Measurements from ENCODE around the gene CD2. TPM values are rescaled to one million over a fixed set of nuclear protein-coding genes. Genes with fewer than 3 reads are reported as not detected.

Gene CD2, protein sequence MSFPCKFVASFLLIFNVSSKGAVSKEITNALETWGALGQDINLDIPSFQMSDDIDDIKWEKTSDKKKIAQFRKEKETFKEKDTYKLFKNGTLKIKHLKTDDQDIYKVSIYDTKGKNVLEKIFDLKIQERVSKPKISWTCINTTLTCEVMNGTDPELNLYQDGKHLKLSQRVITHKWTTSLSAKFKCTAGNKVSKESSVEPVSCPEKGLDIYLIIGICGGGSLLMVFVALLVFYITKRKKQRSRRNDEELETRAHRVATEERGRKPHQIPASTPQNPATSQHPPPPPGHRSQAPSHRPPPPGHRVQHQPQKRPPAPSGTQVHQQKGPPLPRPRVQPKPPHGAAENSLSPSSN
- polyA plus RNA-seq (2013, experiment 1 of 2): 0.03 TPM
- polyA plus RNA-seq (2013, experiment 2 of 2): not detected

DNA sequence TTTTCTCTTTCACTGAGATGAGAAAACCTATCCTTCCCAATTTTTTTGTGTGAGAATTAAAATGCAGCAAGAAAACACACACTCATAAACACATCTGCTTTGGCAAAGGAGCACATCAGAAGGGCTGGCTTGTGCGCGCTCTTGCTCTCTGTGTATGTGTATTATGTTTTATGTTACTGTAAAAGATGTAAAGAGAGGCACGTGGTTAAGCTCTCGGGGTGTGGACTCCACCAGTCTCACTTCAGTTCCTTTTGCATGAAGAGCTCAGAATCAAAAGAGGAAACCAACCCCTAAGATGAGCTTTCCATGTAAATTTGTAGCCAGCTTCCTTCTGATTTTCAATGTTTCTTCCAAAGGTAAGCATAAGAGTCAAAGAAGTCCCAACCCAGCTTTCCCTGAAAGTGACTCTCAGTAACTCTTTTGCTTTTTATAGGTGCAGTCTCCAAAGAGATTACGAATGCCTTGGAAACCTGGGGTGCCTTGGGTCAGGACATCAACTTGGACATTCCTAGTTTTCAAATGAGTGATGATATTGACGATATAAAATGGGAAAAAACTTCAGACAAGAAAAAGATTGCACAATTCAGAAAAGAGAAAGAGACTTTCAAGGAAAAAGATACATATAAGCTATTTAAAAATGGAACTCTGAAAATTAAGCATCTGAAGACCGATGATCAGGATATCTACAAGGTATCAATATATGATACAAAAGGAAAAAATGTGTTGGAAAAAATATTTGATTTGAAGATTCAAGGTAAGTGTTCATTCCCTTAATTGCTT, at the start of gene CD2:
TSS of gene CD2 (plus strand) at position 233 of the 780 bp plus-strand sequence. CDS start at position 296, 63 bp downstream.
- H3K14ac ChIP-seq (ENCODE audit: low read length in 2 of 2): no peak within 1 kb of the TSS
- 92% methylated on average over 4 of the region's 7 CpGs for WGBS
- no peak within 1 kb of the TSS for H2BK12ac ChIP-seq (ENCODE audit: low read length in 2 of 2)
- no peaks in the 10 kb centered on the region for H3K4me1 ChIP-seq (ENCODE audit: control insufficient read depth, insufficient read depth, low read depth, low read length)
- H3K79me1 ChIP-seq (replicated peaks; ENCODE audit: low read length, poor library complexity, severe bottlenecking): no peaks in the 10 kb centered on the region
- no peak within 1 kb of the TSS for H4K91ac ChIP-seq (ENCODE audit: low read length)
- H2BK5ac ChIP-seq (ENCODE audit: low read depth, low read length, poor library complexity, severe bottlenecking): no peak within 1 kb of the TSS
- H2AK5ac ChIP-seq (ENCODE audit: low read length, severe bottlenecking): no peak within 1 kb of the TSS
- no peak within 1 kb of the TSS for H2BK120ac ChIP-seq (ENCODE audit: low read depth, low read length)
- no peak within 1 kb of the TSS for H3K23ac ChIP-seq (ENCODE audit: low read length in 2 of 2)
- H3K4me3 ChIP-seq (ENCODE audit: insufficient read depth in 1 of 2, low read depth in 1 of 2, low read length in 2 of 2): no peak within 1 kb of the TSS
- no peaks in the 10 kb centered on the region for H3K36me3 ChIP-seq (ENCODE audit: control insufficient read depth in 1 of 2, insufficient read depth in 2 of 2, low read depth in 1 of 2, low read length in 2 of 2)
- H3K27me3 ChIP-seq (ENCODE audit: control insufficient read depth in 1 of 2, insufficient read depth in 1 of 2, low read length in 2 of 2): no peaks in the 10 kb centered on the region
- no peak within 1 kb of the TSS for H3K9ac ChIP-seq (ENCODE audit: low read length)
- no peak within 1 kb of the TSS for H2AFZ ChIP-seq (ENCODE audit: low read depth, low read length)
- H3K4ac ChIP-seq (ENCODE audit: low read depth in 1 of 2, low read length in 2 of 2): no peak within 1 kb of the TSS
- no peak within 1 kb of the TSS for H2BK15ac ChIP-seq (ENCODE audit: low read depth, poor library complexity, severe bottlenecking)
- DNase-seq: no peak
- peaks cover 3% of the 10 kb centered on the region for H3K9me3 ChIP-seq (ENCODE audit: control insufficient read depth, low read length)
- no peak within 1 kb of the TSS for H3K27ac ChIP-seq (ENCODE audit: low read length, poor library complexity, severe bottlenecking)
- no peak within 1 kb of the TSS for H3K18ac ChIP-seq (ENCODE audit: low read depth in 1 of 2, low read length in 2 of 2)
- H3K4me2 ChIP-seq (ENCODE audit: low read length, poor library complexity, severe bottlenecking): no peak within 1 kb of the TSS
- no peak within 1 kb of the TSS for H4K8ac ChIP-seq (ENCODE audit: low read length)

DNA sequence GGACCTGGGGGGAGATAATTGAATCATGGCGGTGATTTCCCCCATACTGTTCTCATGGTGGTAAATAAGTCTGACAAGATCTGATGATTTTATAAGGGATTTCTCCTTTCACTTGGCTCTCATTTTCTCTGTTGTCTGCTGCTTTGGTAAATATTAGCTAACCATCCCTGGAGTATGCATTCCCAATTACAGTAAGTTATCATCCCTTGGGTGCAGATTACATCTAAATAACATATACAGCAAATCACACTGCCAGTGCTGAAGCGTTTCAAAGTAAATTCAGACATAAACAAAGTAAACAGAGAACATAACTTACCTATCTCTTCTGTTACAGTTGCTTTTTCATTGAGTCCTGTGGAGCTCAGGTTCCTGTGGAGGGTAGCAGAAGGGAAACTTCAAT, 48.1 kb upstream of the CD2 start:
- H3K18ac ChIP-seq (ENCODE audit: low read depth in 1 of 2, low read length in 2 of 2): no peak overlapping the region
- WGBS: no CpG with 5 or more reads among the region's 2 CpGs
- H4K8ac ChIP-seq (ENCODE audit: low read length): no peak overlapping the region
- H2AFZ ChIP-seq (ENCODE audit: low read depth, low read length): no peak overlapping the region
- peaks cover 3% of the 10 kb centered on the region for H3K4me1 ChIP-seq (ENCODE audit: control insufficient read depth, insufficient read depth, low read depth, low read length)
- DNase-seq: no peak
- H3K79me1 ChIP-seq (replicated peaks; ENCODE audit: low read length, poor library complexity, severe bottlenecking): no peaks in the 10 kb centered on the region
- no peak overlapping the region for H3K4me3 ChIP-seq (ENCODE audit: insufficient read depth in 1 of 2, low read depth in 1 of 2, low read length in 2 of 2)
- no peak overlapping the region for H2BK120ac ChIP-seq (ENCODE audit: low read depth, low read length)
- H2BK5ac ChIP-seq (ENCODE audit: low read depth, low read length, poor library complexity, severe bottlenecking): no peak overlapping the region
- no peak overlapping the region for H3K4ac ChIP-seq (ENCODE audit: low read depth in 1 of 2, low read length in 2 of 2)
- H3K14ac ChIP-seq (ENCODE audit: low read length in 2 of 2): no peak overlapping the region
- peaks cover 0 to 39% of the 10 kb centered on the region in 2 experiments for H3K27me3 ChIP-seq (ENCODE audit: control insufficient read depth in 1 of 2, insufficient read depth in 1 of 2, low read length in 2 of 2)
- H3K4me2 ChIP-seq (ENCODE audit: low read length, poor library complexity, severe bottlenecking): no peak overlapping the region
- H3K23ac ChIP-seq (ENCODE audit: low read length in 2 of 2): no peak overlapping the region
- H3K9me3 ChIP-seq (ENCODE audit: control insufficient read depth, low read length): no peaks in the 10 kb centered on the region
- no peak overlapping the region for H2AK5ac ChIP-seq (ENCODE audit: low read length, severe bottlenecking)
- H2BK12ac ChIP-seq (ENCODE audit: low read length in 2 of 2): no peak overlapping the region
- no peak overlapping the region for H3K27ac ChIP-seq (ENCODE audit: low read length, poor library complexity, severe bottlenecking)
- no peak overlapping the region for H3K9ac ChIP-seq (ENCODE audit: low read length)
- no peaks in the 10 kb centered on the region for H3K36me3 ChIP-seq (ENCODE audit: control insufficient read depth in 1 of 2, insufficient read depth in 2 of 2, low read depth in 1 of 2, low read length in 2 of 2)
- no peak overlapping the region for H2BK15ac ChIP-seq (ENCODE audit: low read depth, poor library complexity, severe bottlenecking)
- H4K91ac ChIP-seq (ENCODE audit: low read length): no peak overlapping the region

DNA sequence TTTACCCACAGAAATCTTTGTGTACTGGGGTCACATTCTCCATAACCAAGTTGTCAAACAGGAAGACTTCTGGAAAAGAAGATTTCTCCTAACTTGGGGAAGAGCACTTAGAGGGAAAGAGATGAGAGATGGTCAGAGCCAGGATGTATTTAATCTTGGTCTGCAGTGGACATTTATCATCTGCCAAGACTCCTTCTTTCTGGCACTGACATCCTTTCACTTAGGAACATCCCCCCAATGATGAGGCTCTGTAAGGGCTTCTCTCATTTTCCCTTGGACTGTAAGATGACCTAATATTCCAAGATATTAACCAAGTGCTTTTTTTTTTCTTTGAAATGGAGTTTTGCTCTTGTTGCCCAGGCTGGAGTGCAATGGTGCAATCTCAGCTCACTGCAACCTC, 47.4 kb upstream of the CD2 start:
- no peaks in the 10 kb centered on the region for H3K36me3 ChIP-seq (ENCODE audit: control insufficient read depth in 1 of 2, insufficient read depth in 2 of 2, low read depth in 1 of 2, low read length in 2 of 2)
- H3K23ac ChIP-seq (ENCODE audit: low read length in 2 of 2): no peak overlapping the region
- H3K27ac ChIP-seq (ENCODE audit: low read length, poor library complexity, severe bottlenecking): no peak overlapping the region
- H3K18ac ChIP-seq (ENCODE audit: low read depth in 1 of 2, low read length in 2 of 2): no peak overlapping the region
- H3K9me3 ChIP-seq (ENCODE audit: control insufficient read depth, low read length): no peaks in the 10 kb centered on the region
- H3K79me1 ChIP-seq (replicated peaks; ENCODE audit: low read length, poor library complexity, severe bottlenecking): no peaks in the 10 kb centered on the region
- H3K4me3 ChIP-seq (ENCODE audit: insufficient read depth in 1 of 2, low read depth in 1 of 2, low read length in 2 of 2): no peak overlapping the region
- no peak overlapping the region for H2BK120ac ChIP-seq (ENCODE audit: low read depth, low read length)
- H2BK15ac ChIP-seq (ENCODE audit: low read depth, poor library complexity, severe bottlenecking): no peak overlapping the region
- H2AK5ac ChIP-seq (ENCODE audit: low read length, severe bottlenecking): no peak overlapping the region
- no peak overlapping the region for H3K9ac ChIP-seq (ENCODE audit: low read length)
- DNase-seq: no peak
- no peak overlapping the region for H2BK12ac ChIP-seq (ENCODE audit: low read length in 2 of 2)
- H4K8ac ChIP-seq (ENCODE audit: low read length): no peak overlapping the region
- no peak overlapping the region for H3K4me2 ChIP-seq (ENCODE audit: low read length, poor library complexity, severe bottlenecking)
- no peak overlapping the region for H3K14ac ChIP-seq (ENCODE audit: low read length in 2 of 2)
- no peak overlapping the region for H2BK5ac ChIP-seq (ENCODE audit: low read depth, low read length, poor library complexity, severe bottlenecking)
- peaks cover 0 to 42% of the 10 kb centered on the region in 2 experiments for H3K27me3 ChIP-seq (ENCODE audit: control insufficient read depth in 1 of 2, insufficient read depth in 1 of 2, low read length in 2 of 2)
- H3K4ac ChIP-seq (ENCODE audit: low read depth in 1 of 2, low read length in 2 of 2): no peak overlapping the region
- H3K4me1 ChIP-seq (ENCODE audit: control insufficient read depth, insufficient read depth, low read depth, low read length): peaks cover 3% of the 10 kb centered on the region
- no peak overlapping the region for H2AFZ ChIP-seq (ENCODE audit: low read depth, low read length)
- no peak overlapping the region for H4K91ac ChIP-seq (ENCODE audit: low read length)

DNA sequence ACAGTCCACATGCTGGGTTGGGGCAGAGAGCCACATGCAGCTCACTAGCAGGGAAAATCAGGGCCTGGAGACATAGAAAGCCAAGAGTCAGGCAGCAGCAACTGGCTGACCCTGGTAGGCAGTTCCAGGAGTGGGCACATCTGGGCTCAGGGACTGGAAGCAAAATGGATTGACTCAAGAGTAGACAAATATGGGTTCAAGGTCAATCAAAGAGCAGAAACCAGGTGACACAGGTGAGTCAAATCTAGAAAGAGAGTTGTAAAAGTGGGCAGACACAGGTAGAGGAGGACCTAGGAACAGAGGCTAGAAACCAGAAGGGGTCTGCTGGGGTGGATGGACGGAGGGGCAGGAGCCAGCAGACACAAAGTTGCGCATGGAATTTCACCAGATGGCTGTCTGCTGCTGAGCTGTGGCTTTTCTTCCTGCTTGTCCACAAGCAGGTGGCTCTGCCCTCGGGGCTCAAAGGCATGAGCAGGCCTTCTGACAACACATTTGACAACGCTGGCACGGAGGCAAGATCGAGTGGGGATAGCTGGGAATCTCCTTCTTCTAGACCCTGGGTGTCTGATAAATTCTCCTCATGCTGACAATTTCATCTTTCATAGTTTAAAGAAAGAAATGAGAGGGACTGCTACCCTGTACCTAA, 45.9 kb upstream of the CD2 start:
- WGBS: 74% methylated on average over 5 of the region's 6 CpGs
- no peak for DNase-seq
- Histone ChIP-seq H2BK120ac (ENCODE audit: low read depth, low read length) (no peak overlapping the region), H3K27me3 (ENCODE audit: control insufficient read depth in 1 of 2, insufficient read depth in 1 of 2, low read length in 2 of 2) (peaks cover 0 to 52% of the 10 kb centered on the region in 2 experiments), H2BK15ac (ENCODE audit: low read depth, poor library complexity, severe bottlenecking) (no peak overlapping the region), H3K14ac (ENCODE audit: low read length in 2 of 2) (no peak overlapping the region), H3K27ac (ENCODE audit: low read length, poor library complexity, severe bottlenecking) (no peak overlapping the region), H3K4me1 (ENCODE audit: control insufficient read depth, insufficient read depth, low read depth, low read length) (peaks cover 3% of the 10 kb centered on the region), H4K91ac (ENCODE audit: low read length) (no peak overlapping the region), H3K79me1 (replicated peaks; ENCODE audit: low read length, poor library complexity, severe bottlenecking) (no peaks in the 10 kb centered on the region), H4K8ac (ENCODE audit: low read length) (no peak overlapping the region), H2AFZ (ENCODE audit: low read depth, low read length) (no peak overlapping the region), H2BK12ac (ENCODE audit: low read length in 2 of 2) (no peak overlapping the region), H3K18ac (ENCODE audit: low read depth in 1 of 2, low read length in 2 of 2) (no peak overlapping the region), H2AK5ac (ENCODE audit: low read length, severe bottlenecking) (no peak overlapping the region), H3K4me2 (ENCODE audit: low read length, poor library complexity, severe bottlenecking) (no peak overlapping the region), H2BK5ac (ENCODE audit: low read depth, low read length, poor library complexity, severe bottlenecking) (no peak overlapping the region), H3K36me3 (ENCODE audit: control insufficient read depth in 1 of 2, insufficient read depth in 2 of 2, low read depth in 1 of 2, low read length in 2 of 2) (no peaks in the 10 kb centered on the region), H3K23ac (ENCODE audit: low read length in 2 of 2) (no peak overlapping the region), H3K4me3 (ENCODE audit: insufficient read depth in 1 of 2, low read depth in 1 of 2, low read length in 2 of 2) (no peak overlapping the region), H3K9ac (ENCODE audit: low read length) (no peak overlapping the region), H3K4ac (ENCODE audit: low read depth in 1 of 2, low read length in 2 of 2) (no peak overlapping the region), H3K9me3 (ENCODE audit: control insufficient read depth, low read length) (no peaks in the 10 kb centered on the region)

Measured in mesenchymal stem cell (in vitro differentiated cells and primary cell).